B cell (primary cell): ENCODE measurements around the gene SDR39U1.

ENCODE experiments used
- CTCF ChIP-seq: fragments of 200-600 bp; IDR thresholded peaks from one replicate; pipeline ENCODE4 v1.8.0; 2022; ENCODE audit warnings: antibody characterized with exemption, mild to moderate bottlenecking
- EZH2 ChIP-seq: IDR thresholded peaks from 2 replicates; pipeline ENCODE4 v1.6.1; 2012; ENCODE audit warnings: borderline replicate concordance, low read depth, mild to moderate bottlenecking, moderate library complexity, low read length; ENCODE audit not compliant: insufficient read depth, poor library complexity, severe bottlenecking

GRCh38 chr14:24416932-24417619, 25.5 kb downstream of the SDR39U1 start:
- TF ChIP-seq CTCF: no peak
- no peak for TF ChIP-seq EZH2
